GM12878 (cell line): Measurements from ENCODE around the gene TTC39C. TPM values are rescaled to one million over a fixed set of nuclear protein-coding genes. Genes with fewer than 3 reads are reported as not detected.

Experiments used
- ATAC-seq: fragments of 200-7000 bp; cut with Tn5 transposase; 3 replicates; pipeline ENCODE4 v1.9.1; 2020; ENCODE audit warnings: mild to moderate bottlenecking, moderate library complexity
- BruUV-seq: library from RNA; stranded (reverse); fragments of 400-500 nt; replicated peaks from 2 replicates; lab custom pipeline; 2021; lab: Mats Ljungman, UMichigan
- CTCF ChIA-PET: fragments of 300-600 bp; sonication (Branson Sonifier 250); formaldehyde crosslinking; extraction: SDS; loops from one replicate; lab custom pipeline; 2021; ENCODE audit warnings: inconsistent platforms; lab: Yijun Ruan, JAX
- POLR2A ChIA-PET: fragments of 350-600 bp; formaldehyde crosslinking; extraction: SDS; loops from one replicate; lab custom pipeline; 2021; ENCODE audit warnings: inconsistent platforms; lab: Charles Lee
- RAD21 ChIA-PET: fragments of 300-600 bp; sonication (Branson Sonifier 250); formaldehyde crosslinking; loops from one replicate; lab custom pipeline; 2023; ENCODE audit warnings: antibody characterized with exemption; ENCODE audit not compliant: unreplicated experiment; lab: Charles Lee
- SMC1A ChIA-PET: fragments of 300-600 bp; sonication (Branson Sonifier 250); formaldehyde crosslinking; loops from one replicate; lab custom pipeline; 2023; ENCODE audit not compliant: unreplicated experiment, uncharacterized antibody; lab: Charles Lee
- DNase-seq: peaks from one replicate; pipeline ENCODE4 v3.0.0-alpha.2; 2011; ENCODE audit warnings: low read depth, low spot score
- FAIRE-seq: peaks from 3 replicates; lab custom pipeline; 2011; peaks lifted over from hg19 to GRCh38; lab: Jason Lieb, UNC
- H2AFZ ChIP-seq: 2 replicates; pipeline ENCODE4 v1.6.0; 2011; ENCODE audit warnings: low read depth, low read length, control low read depth; ENCODE audit not compliant: control insufficient read depth
- H3K27ac ChIP-seq: 2 replicates; pipeline ENCODE4 v1.5.1; 2011; ENCODE audit warnings: control low read depth; ENCODE audit not compliant: control insufficient read depth, insufficient read depth
- H3K27me3 ChIP-seq, 2 experiments: replicated peaks in 1 of 2; 2 replicates each; pipeline versions ENCODE4 v1.6.0 to v1.6.1; 2011; ENCODE audit warnings: low read length in 1 of 2; ENCODE audit not compliant: control insufficient read depth in 2 of 2, insufficient read depth in 2 of 2
- H3K36me3 ChIP-seq, 2 experiments: 2 replicates each; pipeline ENCODE4 v1.5.1; 2011; ENCODE audit warnings: low read length in 1 of 2; ENCODE audit not compliant: control insufficient read depth in 2 of 2, insufficient read depth in 2 of 2
- H3K4me1 ChIP-seq: 2 replicates; pipeline ENCODE4 v1.6.1; 2011; ENCODE audit warnings: mild to moderate bottlenecking, low read length, moderate library complexity, mixed read lengths; ENCODE audit not compliant: control insufficient read depth, insufficient read depth
- H3K4me2 ChIP-seq: 2 replicates; pipeline ENCODE4 v1.6.0; 2011; ENCODE audit warnings: control low read depth; ENCODE audit not compliant: control insufficient read depth, insufficient read depth
- H3K4me3 ChIP-seq: fragments of 200-600 bp; sonication (generic); 2 replicates; pipeline ENCODE4 v1.5.1; 2016
- H3K79me2 ChIP-seq: 2 replicates; pipeline ENCODE4 v1.6.0; 2011; ENCODE audit warnings: low read length; ENCODE audit not compliant: control insufficient read depth, insufficient read depth
- H3K9ac ChIP-seq: 2 replicates; pipeline ENCODE4 v1.8.0; 2011; ENCODE audit warnings: low read length, control low read depth, mixed read lengths; ENCODE audit not compliant: control insufficient read depth, insufficient read depth
- H3K9me3 ChIP-seq: replicated peaks from 3 replicates; pipeline ENCODE4 v1.5.1; 2011; ENCODE audit warnings: mild to moderate bottlenecking, low read length; ENCODE audit not compliant: control insufficient read depth, insufficient read depth
- H4K20me1 ChIP-seq: 2 replicates; pipeline ENCODE4 v1.6.0; 2011; ENCODE audit not compliant: control insufficient read depth, insufficient read depth
- ATF3 ChIP-seq: IDR thresholded peaks from 2 replicates; pipeline ENCODE4 v1.6.1; 2011; ENCODE audit warnings: low read depth, mild to moderate bottlenecking, low read length, moderate library complexity, borderline replicate concordance; ENCODE audit errors: extremely low read depth
- ATF7 ChIP-seq: fragments of 450-650 bp; IDR thresholded peaks from 2 replicates; pipeline ENCODE4 v1.6.1; 2016; ENCODE audit warnings: low read depth, mild to moderate bottlenecking
- BCL11A ChIP-seq: IDR thresholded peaks from 2 replicates; pipeline ENCODE4 v1.6.1; 2011; ENCODE audit warnings: low read depth, low read length
- BHLHE40 ChIP-seq, 2 experiments: fragments of 450-650 bp in 1 of 2; IDR thresholded peaks; 2 replicates each; pipeline ENCODE4 v1.6.1; 2011 to 2017; ENCODE audit warnings: low read depth in 2 of 2, borderline replicate concordance in 1 of 2, improper control_type of control experiment in 1 of 2, low read length in 1 of 2, mild to moderate bottlenecking in 1 of 2
- EED ChIP-seq: sonication (generic); IDR thresholded peaks from 2 replicates; pipeline ENCODE4 v1.6.1; 2016; ENCODE audit warnings: antibody characterized with exemption, low read depth
- FOXK2 ChIP-seq: fragments of 450-650 bp; IDR thresholded peaks from 2 replicates; pipeline ENCODE4 v1.6.1; 2017; ENCODE audit warnings: mild to moderate bottlenecking, moderate library complexity
- NFIC ChIP-seq: IDR thresholded peaks from 2 replicates; pipeline ENCODE4 v1.6.1; 2012; ENCODE audit warnings: low read depth, mild to moderate bottlenecking, inconsistent platforms, low read length, moderate library complexity
- NFXL1 ChIP-seq: fragments of 450-650 bp; IDR thresholded peaks from 2 replicates; pipeline ENCODE4 v1.6.1; 2017; ENCODE audit warnings: antibody characterized with exemption, mild to moderate bottlenecking, borderline replicate concordance
- NFYB ChIP-seq: IDR thresholded peaks from 2 replicates; pipeline ENCODE4 v1.6.1; 2011; ENCODE audit warnings: low read depth, mild to moderate bottlenecking, low read length, improper control_type of control experiment, moderate library complexity; ENCODE audit not compliant: insufficient read depth
- NR2F1 ChIP-seq: fragments of 450-650 bp; conservative IDR thresholded peaks from 2 replicates; pipeline ENCODE4 v1.6.1; 2017; ENCODE audit warnings: mild to moderate bottlenecking
- RELB ChIP-seq: fragments of 450-650 bp; IDR thresholded peaks from 2 replicates; pipeline ENCODE4 v1.6.1; 2017; ENCODE audit warnings: low read depth, mild to moderate bottlenecking, moderate library complexity
- SREBF1 ChIP-seq: IDR thresholded peaks from 2 replicates; pipeline ENCODE4 v1.6.1; 2012; ENCODE audit warnings: mild to moderate bottlenecking, low read length
- SREBF2 ChIP-seq: IDR thresholded peaks from 2 replicates; pipeline ENCODE4 v1.6.1; 2012; ENCODE audit warnings: mild to moderate bottlenecking, low read length
- ZBTB33 ChIP-seq: fragments of 450-650 bp; IDR thresholded peaks from 2 replicates; pipeline ENCODE4 v1.6.1; 2017; ENCODE audit warnings: mild to moderate bottlenecking
- in situ Hi-C: fragments of 300-500 bp; cut with MboI; formaldehyde crosslinking; loops from 9 replicates; pipeline ENCODE4 v1.14.3; 2018; ENCODE audit warnings: mixed read lengths
- intact Hi-C: fragments of 100-400 bp; cut with micrococcal nuclease; formaldehyde crosslinking; loops from one replicate; pipeline ENCODE4 v1.14.2; 2022; ENCODE audit not compliant: unreplicated experiment
- polyA plus RNA-seq, 11 experiments: library from polyadenylated mRNA; depleted of rRNA in 4 of 11; unstranded in 6 of 11; stranded (reverse) in 5 of 11; fragments of >200 nt; fragmentation: Nextera tagmentation in 4 of 11; fragmentation: Illumina TruSeq in 1 of 11; extraction: Ambion mirVana in 4 of 11; extraction: Trizol in 1 of 11; gene quantifications; 1 replicate in 1 of 11; 2 replicates in 10 of 11; pipeline versions ENCODE4 v1.2.1 to v1.2.3, GENCODE V29; 2011 to 2016; ENCODE audit warnings: inconsistent platforms in 2 of 11, missing spikeins in 2 of 11, low read depth in 1 of 11
- total RNA-seq, 4 experiments: library from RNA; depleted of rRNA in 3 of 4; stranded (reverse); fragments of >200 nt in 3 of 4; fragmentation: Illumina TruSeq in 1 of 4; extraction: Trizol in 1 of 4; gene quantifications; 2 replicates each; pipeline versions ENCODE4 v1.2.1 to v1.2.3, GENCODE V29; 2013 to 2021
- TF ChIP-seq, protein P1 (sequence below): fragments of 450-650 bp; formaldehyde crosslinking; IDR thresholded peaks from 2 replicates; pipeline ENCODE4 v1.4.0; 2020; ENCODE audit warnings: mild to moderate bottlenecking, moderate library complexity
- TF ChIP-seq, protein P2 (sequence below): fragments of 450-650 bp; IDR thresholded peaks from 2 replicates; pipeline ENCODE4 v1.6.1; 2016; ENCODE audit warnings: mild to moderate bottlenecking

Gene TTC39C
- total and polyA plus RNA-seq, 10 of the 15 experiments (the other 5 are each of a cell fraction or from before 2014, with no cell fraction given): 21.1 to 91.0 (median 64.8) TPM

DNA sequence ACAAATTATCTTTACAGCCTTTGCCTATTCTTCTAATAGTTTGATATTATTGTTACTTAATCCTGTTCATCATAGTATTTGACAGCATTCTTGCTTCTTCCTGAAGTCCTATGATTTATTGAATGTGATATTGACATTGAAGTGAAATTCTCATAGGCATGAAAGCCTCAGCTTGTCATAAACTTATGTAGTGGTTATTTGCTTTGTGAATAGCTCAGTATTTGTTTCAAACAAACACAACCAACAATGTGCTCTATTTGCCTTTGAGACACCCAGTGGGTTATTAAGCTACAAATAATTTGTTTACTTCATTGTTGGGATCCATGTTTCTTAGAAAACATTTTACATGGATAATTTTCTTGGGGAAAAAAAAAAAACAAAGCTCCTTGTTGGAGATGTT, 57.2 kb downstream of the TTC39C start:
- Histone ChIP-seq H3K9ac (no peak overlapping the region), H3K4me3 (no peak overlapping the region), H4K20me1 (no peaks in the 10 kb centered on the region), H3K36me3 (peaks cover 5 to 8% of the 10 kb centered on the region in 2 experiments; a peak in 3 of 4 replicates), H3K4me2 (no peak overlapping the region), H2AFZ (no peak overlapping the region), H3K9me3 (no peaks in the 10 kb centered on the region), H3K27ac (no peak overlapping the region), H3K27me3 (no peaks in the 10 kb centered on the region), H3K79me2 (no peaks in the 10 kb centered on the region), H3K4me1 (no peaks in the 10 kb centered on the region; the same call in 1 of the 2 replicates)
- ATAC-seq: no peak
- POLR2A ChIA-PET: no interaction called here
- RAD21 ChIA-PET: interaction anchor here (1.1 kb wide), 1 partner anchor 138 kb away, joined by 3 read pairs; no protein-coding TSS in a partner anchor
- in situ Hi-C loops (no loop called here), intact Hi-C loops (no loop called here)
- BruUV-seq: no TSS peak
- SMC1A ChIA-PET: interaction anchor here (1.0 to 1.8 kb wide), 2 partner anchors 10 to 89 kb away, joined by 4 to 8 read pairs; no protein-coding TSS in a partner anchor
- no peak for DNase-seq
- FAIRE-seq: no peak
- CTCF ChIA-PET: interaction anchor here (1.4 kb wide), 1 partner anchor 10 kb away, joined by 3 read pairs; no protein-coding TSS in a partner anchor
- TF ChIP-seq NR2F1: no peak
- no peak for TF ChIP-seq SREBF1
- TF ChIP-seq, protein P1, sequence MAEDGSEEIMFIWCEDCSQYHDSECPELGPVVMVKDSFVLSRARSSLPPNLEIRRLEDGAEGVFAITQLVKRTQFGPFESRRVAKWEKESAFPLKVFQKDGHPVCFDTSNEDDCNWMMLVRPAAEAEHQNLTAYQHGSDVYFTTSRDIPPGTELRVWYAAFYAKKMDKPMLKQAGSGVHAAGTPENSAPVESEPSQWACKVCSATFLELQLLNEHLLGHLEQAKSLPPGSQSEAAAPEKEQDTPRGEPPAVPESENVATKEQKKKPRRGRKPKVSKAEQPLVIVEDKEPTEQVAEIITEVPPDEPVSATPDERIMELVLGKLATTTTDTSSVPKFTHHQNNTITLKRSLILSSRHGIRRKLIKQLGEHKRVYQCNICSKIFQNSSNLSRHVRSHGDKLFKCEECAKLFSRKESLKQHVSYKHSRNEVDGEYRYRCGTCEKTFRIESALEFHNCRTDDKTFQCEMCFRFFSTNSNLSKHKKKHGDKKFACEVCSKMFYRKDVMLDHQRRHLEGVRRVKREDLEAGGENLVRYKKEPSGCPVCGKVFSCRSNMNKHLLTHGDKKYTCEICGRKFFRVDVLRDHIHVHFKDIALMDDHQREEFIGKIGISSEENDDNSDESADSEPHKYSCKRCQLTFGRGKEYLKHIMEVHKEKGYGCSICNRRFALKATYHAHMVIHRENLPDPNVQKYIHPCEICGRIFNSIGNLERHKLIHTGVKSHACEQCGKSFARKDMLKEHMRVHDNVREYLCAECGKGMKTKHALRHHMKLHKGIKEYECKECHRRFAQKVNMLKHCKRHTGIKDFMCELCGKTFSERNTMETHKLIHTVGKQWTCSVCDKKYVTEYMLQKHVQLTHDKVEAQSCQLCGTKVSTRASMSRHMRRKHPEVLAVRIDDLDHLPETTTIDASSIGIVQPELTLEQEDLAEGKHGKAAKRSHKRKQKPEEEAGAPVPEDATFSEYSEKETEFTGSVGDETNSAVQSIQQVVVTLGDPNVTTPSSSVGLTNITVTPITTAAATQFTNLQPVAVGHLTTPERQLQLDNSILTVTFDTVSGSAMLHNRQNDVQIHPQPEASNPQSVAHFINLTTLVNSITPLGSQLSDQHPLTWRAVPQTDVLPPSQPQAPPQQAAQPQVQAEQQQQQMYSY (CRISPR knock-in tag): no peak
- TF ChIP-seq ZBTB33: no peak
- TF ChIP-seq SREBF2: no peak
- no peak for TF ChIP-seq NFXL1
- no peak for TF ChIP-seq ATF3
- TF ChIP-seq RELB: no peak
- no peak for TF ChIP-seq BCL11A
- TF ChIP-seq EED: no peak
- no peak for TF ChIP-seq ATF7
- TF ChIP-seq BHLHE40 (IDR thresholded peaks at IDR 0.05; ENCODE audit: borderline replicate concordance in 1 of 2, low read depth in 2 of 2, low read length in 1 of 2): no peak
- TF ChIP-seq NFYB: no peak
- TF ChIP-seq, protein P2, sequence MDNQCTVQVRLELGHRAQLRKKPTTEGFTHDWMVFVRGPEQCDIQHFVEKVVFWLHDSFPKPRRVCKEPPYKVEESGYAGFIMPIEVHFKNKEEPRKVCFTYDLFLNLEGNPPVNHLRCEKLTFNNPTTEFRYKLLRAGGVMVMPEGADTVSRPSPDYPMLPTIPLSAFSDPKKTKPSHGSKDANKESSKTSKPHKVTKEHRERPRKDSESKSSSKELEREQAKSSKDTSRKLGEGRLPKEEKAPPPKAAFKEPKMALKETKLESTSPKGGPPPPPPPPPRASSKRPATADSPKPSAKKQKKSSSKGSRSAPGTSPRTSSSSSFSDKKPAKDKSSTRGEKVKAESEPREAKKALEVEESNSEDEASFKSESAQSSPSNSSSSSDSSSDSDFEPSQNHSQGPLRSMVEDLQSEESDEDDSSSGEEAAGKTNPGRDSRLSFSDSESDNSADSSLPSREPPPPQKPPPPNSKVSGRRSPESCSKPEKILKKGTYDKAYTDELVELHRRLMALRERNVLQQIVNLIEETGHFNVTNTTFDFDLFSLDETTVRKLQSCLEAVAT: no peak
- TF ChIP-seq FOXK2: no peak
- no peak for TF ChIP-seq NFIC
